ENCODE results near the gene DRD4. TPM values are rescaled to one million over a fixed set of nuclear protein-coding genes. Genes with fewer than 3 reads are reported as not detected.

The DRD4 gene
- total RNA-seq, 2 experiments from 2014 or later: 0.21 to 0.30 TPM

GRCh38 chr11:612201-612960 lies 24.7 kb upstream of the DRD4 start:
- peaks cover 37% of the 10 kb centered on the region for H3K36me3 Mint-ChIP-seq (ENCODE audit: low read depth)
- peaks cover 25% of the 10 kb centered on the region for H3K4me1 Mint-ChIP-seq
- peak; percentile 54 for DNase-seq
- CTCF ChIA-PET: interaction anchor here (0.6 to 1.6 kb wide), 7 partner anchors 11 to 165 kb away, joined by 3 to 7 read pairs (median 4); no protein-coding TSS in a partner anchor
- peak overlapping the region; percentile 77 for H3K27ac Mint-ChIP-seq
- no peaks in the 10 kb centered on the region for H3K27me3 Mint-ChIP-seq
- H3K4me3 Mint-ChIP-seq: peak overlapping the region; percentile 30
- H3K9me3 Mint-ChIP-seq: no peaks in the 10 kb centered on the region
- POLR2A ChIA-PET: interaction anchor here (0.6 kb wide), 1 partner anchor 185 kb away, joined by 4 read pairs; no protein-coding TSS in a partner anchor

DNA sequence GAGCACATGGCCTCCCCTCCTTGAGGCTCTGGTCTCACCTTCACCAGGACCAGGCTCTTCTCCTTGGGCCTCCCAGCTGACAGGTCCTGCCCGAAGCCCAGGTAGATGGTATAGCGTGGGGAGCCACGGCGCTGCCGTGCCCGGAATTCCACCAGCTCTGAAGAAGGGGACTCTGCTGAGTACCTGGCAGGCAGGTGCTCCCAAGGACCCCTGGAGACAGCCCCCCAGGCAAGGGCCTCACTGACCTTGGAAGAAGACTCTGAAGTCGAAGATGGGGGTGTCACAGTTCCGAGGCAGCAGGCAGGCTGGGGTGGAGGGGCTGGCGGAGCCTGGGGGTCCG lies 24.1 kb upstream of the DRD4 start:
- Mint-ChIP-seq H3K36me3 (ENCODE audit: low read depth) (peaks cover 36% of the 10 kb centered on the region), H3K4me1 (peaks cover 25% of the 10 kb centered on the region), H3K9me3 (no peaks in the 10 kb centered on the region), H3K27ac (no peak overlapping the region), H3K27me3 (no peaks in the 10 kb centered on the region), H3K4me3 (peak overlapping the region; percentile 30)
- ChIA-PET POLR2A (interaction anchor here (0.6 kb wide), 1 partner anchor 184 kb away, joined by 4 read pairs; no protein-coding TSS in a partner anchor), CTCF (interaction anchor here (1.2 to 1.8 kb wide), 4 partner anchors 18 to 87 kb away, joined by 3 to 8 read pairs (median 5); no protein-coding TSS in a partner anchor)
- DNase-seq: no peak

- H3K27me3 Mint-ChIP-seq: no peaks in the 10 kb centered on the region
- DNase-seq: peak; percentile 84
- H3K4me3 Mint-ChIP-seq: peak overlapping the region; percentile 91
- peaks cover 36% of the 10 kb centered on the region for H3K36me3 Mint-ChIP-seq (ENCODE audit: low read depth)
- H3K27ac Mint-ChIP-seq: peak overlapping the region; percentile 95
- no peaks in the 10 kb centered on the region for H3K9me3 Mint-ChIP-seq
- peaks cover 25% of the 10 kb centered on the region for H3K4me1 Mint-ChIP-seq
- ChIA-PET POLR2A (interaction anchor here (0.6 kb wide), 1 partner anchor 184 kb away, joined by 4 read pairs; no protein-coding TSS in a partner anchor), CTCF (interaction anchor here (1.1 to 1.8 kb wide), 3 partner anchors 14 to 38 kb away, joined by 3 to 8 read pairs (median 3); no protein-coding TSS in a partner anchor)
Observed at GRCh38 chr11:613369-613968, 23.6 kb upstream of the DRD4 start.

- Mint-ChIP-seq H3K27me3 (no peaks in the 10 kb centered on the region), H3K9me3 (no peaks in the 10 kb centered on the region), H3K4me3 (peak overlapping the region; percentile 91), H3K27ac (peak overlapping the region; percentile 95), H3K36me3 (ENCODE audit: low read depth) (peaks cover 36% of the 10 kb centered on the region), H3K4me1 (peaks cover 25% of the 10 kb centered on the region)
- CTCF ChIA-PET: interaction anchor here (1.1 to 1.8 kb wide), 3 partner anchors 14 to 38 kb away, joined by 3 to 8 read pairs (median 3); no protein-coding TSS in a partner anchor
- DNase-seq: no peak
- POLR2A ChIA-PET: no interaction called here
Observed at GRCh38 chr11:614021-614622, 22.9 kb upstream of the DRD4 start.

DNA sequence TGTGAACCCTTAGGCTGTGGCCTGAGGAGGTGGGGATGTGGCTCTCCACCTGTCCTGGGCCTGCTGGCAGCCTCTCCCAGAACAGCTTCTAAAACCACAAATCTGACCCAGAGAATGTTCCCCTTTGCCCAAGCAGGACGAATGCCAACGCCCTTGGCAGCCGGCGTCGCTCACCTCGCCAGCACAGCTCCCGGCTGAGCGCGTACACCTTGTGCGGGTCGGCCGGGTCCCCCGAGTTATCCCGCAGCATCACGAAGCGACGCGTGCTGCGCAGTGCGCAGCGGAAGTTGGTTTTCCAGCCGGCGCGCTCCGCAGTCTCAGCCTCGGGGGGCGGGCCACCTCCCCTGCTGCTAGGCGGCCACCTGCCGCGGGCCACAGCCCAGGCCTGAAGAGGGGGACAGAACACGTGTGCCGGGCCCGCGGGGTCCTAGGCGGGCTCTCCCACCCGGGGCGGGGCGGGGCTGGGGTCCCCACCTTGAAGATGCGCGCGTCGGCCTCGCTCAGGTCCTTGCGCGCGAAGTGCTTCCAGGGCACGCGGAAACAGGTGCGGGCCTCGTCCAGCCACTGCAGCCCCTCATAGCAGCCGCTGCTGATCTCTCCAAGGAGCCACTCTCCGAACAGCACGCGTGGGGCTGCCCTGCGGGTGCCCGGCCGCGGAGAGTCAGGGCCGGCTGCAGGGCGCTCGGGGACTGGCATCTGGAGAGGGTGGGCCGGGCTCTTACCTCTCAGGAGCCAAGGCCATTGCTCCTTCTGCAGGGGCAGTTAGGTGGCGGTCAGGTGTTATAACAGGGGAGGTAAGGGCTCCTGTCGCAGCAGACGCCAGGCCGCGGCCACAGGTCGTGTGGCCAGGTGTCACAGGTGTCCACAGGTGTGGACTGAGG lies 22.2 kb upstream of the DRD4 start:
- Mint-ChIP-seq H3K27me3 (no peaks in the 10 kb centered on the region), H3K9me3 (no peaks in the 10 kb centered on the region), H3K27ac (peak overlapping the region; percentile 95), H3K4me3 (peak overlapping the region; percentile 91), H3K36me3 (ENCODE audit: low read depth) (peaks cover 36% of the 10 kb centered on the region), H3K4me1 (peaks cover 25% of the 10 kb centered on the region)
- no peak for DNase-seq
- POLR2A ChIA-PET: no interaction called here
- CTCF ChIA-PET: interaction anchor here (1.1 to 1.8 kb wide), 3 partner anchors 11 to 26 kb away, joined by 3 to 8 read pairs (median 3); no protein-coding TSS in a partner anchor

GRCh38 chr11:615504-616319 lies 21.4 kb upstream of the DRD4 start, which contains the start of gene IRF7:
Gene IRF7, minus strand, starts transcription at chr11:615950. Its CDS starts 586 bp downstream, at chr11:615364.
- peaks cover 25% of the 10 kb centered on the region for H3K4me1 Mint-ChIP-seq
- CTCF ChIA-PET: interaction anchor here (0.6 to 1.5 kb wide), 4 partner anchors 10 to 365 kb away, joined by 3 read pairs; no protein-coding TSS in a partner anchor
- H3K27me3 Mint-ChIP-seq: no peaks in the 10 kb centered on the region

GRCh38 chr11:616320-617198 lies 20.5 kb upstream of the DRD4 start:
- H3K27ac Mint-ChIP-seq: peak overlapping the region; percentile 95
- no peaks in the 10 kb centered on the region for H3K9me3 Mint-ChIP-seq
- H3K27me3 Mint-ChIP-seq: no peaks in the 10 kb centered on the region
- no peak for DNase-seq
- peaks cover 25% of the 10 kb centered on the region for H3K4me1 Mint-ChIP-seq
- H3K4me3 Mint-ChIP-seq: peak overlapping the region; percentile 91
- H3K36me3 Mint-ChIP-seq (ENCODE audit: low read depth): peaks cover 27% of the 10 kb centered on the region
- CTCF ChIA-PET: interaction anchor here (0.6 to 1.5 kb wide), 3 partner anchors 9 to 366 kb away, joined by 3 read pairs; no protein-coding TSS in a partner anchor
- POLR2A ChIA-PET: interaction anchor here (0.6 kb wide), 1 partner anchor 300 kb away, joined by 5 read pairs; no protein-coding TSS in a partner anchor

More at GRCh38 chr11:615504-616319, 21.4 kb upstream of the DRD4 start, which contains the start of gene IRF7:
- H3K27ac Mint-ChIP-seq: peak within 1 kb of the TSS; percentile 95
- POLR2A ChIA-PET: interaction anchor here (0.6 kb wide), 1 partner anchor 299 kb away, joined by 5 read pairs; no protein-coding TSS in a partner anchor
- H3K4me3 Mint-ChIP-seq: peak within 1 kb of the TSS; percentile 91
- DNase-seq: peak; percentile 93
- no peaks in the 10 kb centered on the region for H3K9me3 Mint-ChIP-seq
- peaks cover 35% of the 10 kb centered on the region for H3K36me3 Mint-ChIP-seq (ENCODE audit: low read depth)

DNA sequence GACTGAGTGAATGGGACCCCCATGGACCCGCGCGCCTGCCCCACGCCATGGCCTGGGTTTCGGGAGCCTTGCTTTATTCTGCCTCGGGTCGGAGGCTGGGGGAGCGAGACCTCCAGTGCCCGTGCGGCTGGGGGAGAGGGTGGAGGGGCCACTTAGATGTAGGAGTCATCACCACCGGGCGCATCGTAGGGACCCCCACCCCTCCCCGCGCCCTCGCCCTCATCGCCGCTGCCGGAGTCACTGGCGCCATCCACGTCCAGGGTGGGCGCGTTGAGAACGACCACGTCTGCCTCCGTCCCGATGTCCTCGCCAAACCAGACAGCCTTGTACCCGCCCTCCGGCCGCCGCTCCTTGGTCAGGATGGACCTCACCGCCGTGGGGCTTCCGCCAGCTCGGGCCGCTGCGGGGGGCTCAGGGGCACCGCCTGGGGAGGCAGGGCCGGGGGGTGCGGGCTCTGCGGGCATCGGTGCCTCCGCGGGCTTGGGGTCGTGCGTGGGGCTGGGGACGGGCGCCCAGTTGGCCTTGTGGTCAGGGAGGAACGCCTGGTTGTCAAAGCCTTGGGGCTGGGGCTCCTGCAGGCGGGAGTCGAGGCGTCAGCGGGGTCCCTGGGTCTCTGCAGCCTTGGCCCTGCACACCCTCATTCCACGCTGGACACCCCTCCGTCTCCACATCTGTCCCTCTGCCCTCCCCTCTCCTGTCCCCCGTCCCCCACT lies 19.7 kb upstream of the DRD4 start:
- H3K4me1 Mint-ChIP-seq: peaks cover 22% of the 10 kb centered on the region
- no peak overlapping the region for H3K27ac Mint-ChIP-seq
- H3K9me3 Mint-ChIP-seq: no peaks in the 10 kb centered on the region
- no peak overlapping the region for H3K4me3 Mint-ChIP-seq
- ChIA-PET CTCF (no interaction called here), POLR2A (no interaction called here)
- H3K36me3 Mint-ChIP-seq (ENCODE audit: low read depth): peaks cover 20% of the 10 kb centered on the region
- no peaks in the 10 kb centered on the region for H3K27me3 Mint-ChIP-seq
- no peak for DNase-seq

GRCh38 chr11:617912-618682 lies 19.0 kb upstream of the DRD4 start:
- H3K9me3 Mint-ChIP-seq: no peaks in the 10 kb centered on the region
- H3K36me3 Mint-ChIP-seq (ENCODE audit: low read depth): peaks cover 18% of the 10 kb centered on the region
- no peak overlapping the region for H3K4me3 Mint-ChIP-seq
- POLR2A ChIA-PET: no interaction called here
- CTCF ChIA-PET: no interaction called here
- no peak for DNase-seq
- peaks cover 22% of the 10 kb centered on the region for H3K4me1 Mint-ChIP-seq
- H3K27ac Mint-ChIP-seq: peak overlapping the region; percentile 13
- no peaks in the 10 kb centered on the region for H3K27me3 Mint-ChIP-seq

All from activated CD4-positive, alpha-beta T cell treated with anti-CD3 and anti-CD28 coated beads, Interleukin-2, amount 10 ng/mL, durations not matched to agents 7 days and 5 days (primary cell).